Mesodermal cell (in vitro differentiated cells): ENCODE measurements around the gene SYNE1.
A peak's percentile ranks its signal among the peaks of the same experiment; 100 is the strongest.
"Not testable (repeated sequence)": the region's sequence is repeated elsewhere in the genome, so short reads cannot be mapped to it uniquely, and the experiment has no call there.

Experiments used
- H3K27ac ChIP-seq: 2 replicates; pipeline ENCODE4 v1.7.0; 2013; ENCODE audit warnings: mild to moderate bottlenecking, low read depth, low read length, moderate library complexity; ENCODE audit not compliant: severe bottlenecking
- H3K36me3 ChIP-seq: 2 replicates; pipeline ENCODE4 v1.7.1; 2013; ENCODE audit warnings: mild to moderate bottlenecking, low read length, moderate library complexity; ENCODE audit not compliant: control insufficient read depth, insufficient read depth
- H3K4me1 ChIP-seq: one replicate; pipeline ENCODE4 v1.7.1; 2013; ENCODE audit warnings: mild to moderate bottlenecking, low read length; ENCODE audit not compliant: insufficient read depth, control insufficient read depth, poor library complexity, severe bottlenecking
- H3K4me3 ChIP-seq: 2 replicates; pipeline ENCODE4 v1.7.0; 2013; ENCODE audit warnings: low read length, control low read depth, mild to moderate bottlenecking; ENCODE audit not compliant: insufficient read depth, poor library complexity, severe bottlenecking; ENCODE audit errors: extremely low read depth
- H3K9me3 ChIP-seq: 2 replicates; pipeline ENCODE4 v1.7.1; 2013; ENCODE audit warnings: mild to moderate bottlenecking, low read length, moderate library complexity; ENCODE audit not compliant: control insufficient read depth
- WGBS, 2 experiments: methylation state at CpG; one replicate each; pipeline ENCODE4 v1.1.5; 2013; ENCODE audit warnings: missing lambda C conversion rate in 2 of 2; ENCODE audit not compliant: insufficient coverage in 2 of 2; 5-methylcytosine and 5-hydroxymethylcytosine counted together

Gene SYNE1

DNA sequence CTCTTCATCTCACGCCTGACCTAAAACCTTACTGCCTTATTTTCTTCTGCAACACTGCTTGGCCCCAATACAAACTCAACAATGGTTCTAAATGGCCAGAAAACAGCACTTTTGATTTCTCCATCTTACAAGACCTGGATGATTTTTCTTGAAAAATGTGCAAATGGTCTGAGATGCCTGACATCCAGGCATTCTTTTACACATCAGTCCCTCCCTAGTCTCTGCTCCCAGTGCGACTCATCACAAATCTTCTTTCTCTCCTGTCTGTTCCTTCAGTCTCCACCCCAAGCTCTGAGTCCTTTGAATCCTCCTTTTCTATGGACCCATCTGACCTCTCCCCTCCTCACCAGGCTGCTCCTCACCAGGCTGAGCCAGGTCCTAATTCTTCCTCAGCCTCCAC is 145.7 kb downstream of the SYNE1 start:
- H3K36me3 ChIP-seq, H3K4me3 ChIP-seq, H3K9me3 ChIP-seq, H3K4me1 ChIP-seq: not testable (repeated sequence)
- H3K27ac ChIP-seq = peak overlapping the region; percentile 81
- 96 to 100% methylated on average over 2 of the region's 2 CpGs for WGBS, 2 experiments

DNA sequence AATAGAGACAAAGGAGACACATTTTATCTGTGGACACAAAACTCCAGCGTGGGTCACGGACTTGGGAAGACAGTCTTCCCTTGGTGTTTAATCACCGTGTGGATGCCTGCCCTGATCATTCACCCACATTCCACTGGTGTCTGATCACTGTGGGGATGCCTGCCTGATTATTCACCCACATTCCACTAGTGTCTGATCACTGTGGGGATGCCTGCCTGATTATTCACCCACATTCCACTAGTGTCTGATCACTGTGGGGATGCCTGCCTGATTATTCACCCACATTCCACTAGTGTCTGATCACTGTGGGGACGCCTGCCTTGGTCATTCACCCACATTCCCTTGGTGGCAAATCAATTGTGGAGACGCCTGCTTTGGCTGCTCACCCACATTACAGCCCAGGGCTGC is 146.2 kb downstream of the SYNE1 start:
- H3K4me3 ChIP-seq, H3K36me3 ChIP-seq, H3K4me1 ChIP-seq, H3K9me3 ChIP-seq: not testable (repeated sequence)
- WGBS, 2 experiments = 91 to 93% methylated on average over 3 to 4 of the region's 5 CpGs
- H3K27ac ChIP-seq = peak overlapping the region; percentile 85

DNA sequence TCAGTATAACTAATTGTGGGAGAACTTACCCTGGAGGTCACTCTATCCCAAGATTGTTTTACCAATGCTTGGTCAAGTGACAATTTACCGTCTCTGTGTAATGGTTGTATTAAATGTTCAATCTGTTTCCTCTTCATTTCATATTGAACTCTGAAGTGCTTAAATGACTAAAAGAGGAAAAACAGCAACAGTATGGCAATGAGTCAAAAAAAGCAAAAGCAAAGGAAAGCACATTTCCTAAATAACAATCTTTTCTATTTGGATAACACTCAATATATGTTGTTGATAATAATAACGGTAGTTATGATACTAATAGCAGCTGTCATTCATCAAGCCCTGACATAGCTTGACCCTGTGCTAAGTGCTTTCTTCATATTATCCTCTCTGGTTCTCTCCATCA is 152.4 kb downstream of the SYNE1 start:
- Histone ChIP-seq H3K27ac (no peak overlapping the region), H3K9me3 (peaks cover 5% of the 10 kb centered on the region), H3K4me3 (no peak overlapping the region), H3K4me1 (no peaks in the 10 kb centered on the region), H3K36me3 (no peaks in the 10 kb centered on the region)
- WGBS, 2 experiments = no CpG with 5 or more reads among the region's 2 CpGs

DNA sequence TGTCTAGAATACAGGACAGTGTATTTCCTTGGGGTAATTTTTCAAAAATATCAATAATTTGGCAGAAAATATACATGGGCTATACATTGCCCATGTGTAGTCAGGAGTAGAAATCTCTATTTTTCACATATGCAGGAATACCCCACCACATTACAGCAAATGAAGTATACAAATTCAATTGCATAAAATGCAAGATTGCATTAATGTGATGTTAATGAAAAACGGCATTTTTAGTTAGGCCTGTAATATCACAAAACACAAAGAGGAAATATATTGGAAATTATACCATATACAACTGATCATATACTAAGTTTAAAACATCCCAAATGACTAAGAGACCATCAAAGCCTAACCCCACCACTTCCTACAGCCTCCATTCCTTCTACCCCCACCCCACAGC is 154.9 kb downstream of the SYNE1 start:
- H3K36me3 ChIP-seq = no peaks in the 10 kb centered on the region
- no CpG with 5 or more reads among the region's 1 CpG for WGBS, 2 experiments
- H3K4me1 ChIP-seq = no peaks in the 10 kb centered on the region
- H3K27ac ChIP-seq = no peak overlapping the region
- H3K4me3 ChIP-seq = no peak overlapping the region
- H3K9me3 ChIP-seq = no peaks in the 10 kb centered on the region

DNA sequence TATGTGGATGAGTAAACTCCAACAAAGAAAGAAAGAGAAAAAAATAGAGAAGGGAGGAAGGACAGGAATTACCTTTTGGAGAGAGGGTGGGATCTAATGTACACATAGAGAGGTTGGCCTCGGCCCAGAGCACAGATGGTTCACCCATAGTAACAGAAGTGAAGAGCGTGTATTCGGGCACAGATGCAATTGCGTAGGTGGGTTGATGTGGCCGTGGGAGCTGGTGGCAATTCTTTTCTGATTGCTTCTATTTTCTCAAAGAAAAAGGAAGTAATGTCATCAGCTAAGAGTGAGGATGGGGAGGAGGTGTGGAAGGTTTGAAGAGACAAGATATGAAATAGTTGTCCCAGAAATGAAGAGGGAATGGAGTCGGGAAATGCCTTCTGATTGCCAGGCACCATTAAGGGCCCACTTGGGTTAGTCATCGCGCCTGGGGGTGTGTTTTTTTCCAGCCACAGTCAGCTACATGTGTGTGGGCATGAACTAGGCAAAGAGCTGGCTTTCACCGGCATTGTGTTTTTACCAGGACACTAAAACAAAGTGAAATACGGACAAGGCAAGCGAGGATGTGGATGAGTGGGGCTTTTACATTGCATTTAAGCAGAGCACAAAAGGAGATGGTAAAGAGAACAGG is 158.7 kb downstream of the SYNE1 start:
- 92% methylated on average over 10 of the region's 11 CpGs for WGBS, 2 experiments
- H3K4me3 ChIP-seq = no peak overlapping the region
- no peaks in the 10 kb centered on the region for H3K9me3 ChIP-seq
- no peaks in the 10 kb centered on the region for H3K36me3 ChIP-seq
- H3K27ac ChIP-seq = no peak overlapping the region
- no peaks in the 10 kb centered on the region for H3K4me1 ChIP-seq

DNA sequence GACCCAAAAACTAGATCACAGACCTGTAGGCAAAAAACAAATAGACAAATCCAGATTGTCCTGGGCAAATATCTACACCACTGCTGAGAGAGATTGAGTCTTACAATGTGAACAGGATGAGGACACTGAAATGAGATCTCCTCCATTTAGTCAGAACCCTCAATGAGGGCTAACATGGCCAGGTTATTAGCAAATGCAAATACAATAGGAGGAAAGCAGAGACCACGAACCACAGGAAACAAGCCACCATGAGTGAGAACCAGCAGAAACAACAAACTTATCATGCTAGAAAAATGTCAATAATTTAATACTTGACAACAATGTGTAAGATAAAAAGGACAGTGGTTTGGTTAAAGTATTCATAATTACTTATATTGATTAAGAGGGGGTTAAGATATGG is 162.8 kb downstream of the SYNE1 start:
- H3K36me3 ChIP-seq = no peaks in the 10 kb centered on the region
- no peak overlapping the region for H3K27ac ChIP-seq
- no peak overlapping the region for H3K4me3 ChIP-seq
- H3K9me3 ChIP-seq = no peaks in the 10 kb centered on the region
- no peaks in the 10 kb centered on the region for H3K4me1 ChIP-seq
- no CpG with 5 or more reads among the region's 1 CpG for WGBS, 2 experiments

DNA sequence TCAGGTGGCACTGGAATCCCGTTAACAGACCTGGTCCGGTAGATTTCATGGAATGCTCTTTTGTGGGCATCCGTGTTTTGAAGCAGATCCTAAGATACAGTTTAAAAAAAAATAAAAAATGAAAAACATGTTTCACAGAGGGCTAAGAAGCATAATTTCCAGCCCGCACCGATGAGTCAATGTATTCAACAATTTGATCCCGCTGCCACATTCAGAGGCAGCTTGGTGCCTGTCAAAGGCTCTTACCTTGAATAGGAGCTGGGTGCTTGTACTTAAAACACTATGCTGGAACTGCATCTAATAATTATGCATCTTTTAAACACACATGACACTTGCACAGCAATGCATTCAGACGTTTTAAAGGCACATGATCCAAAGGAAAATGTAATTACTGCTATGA is 164.8 kb downstream of the SYNE1 start:
- Histone ChIP-seq H3K4me1 (no peaks in the 10 kb centered on the region), H3K4me3 (no peak overlapping the region), H3K9me3 (no peaks in the 10 kb centered on the region), H3K36me3 (no peaks in the 10 kb centered on the region), H3K27ac (no peak overlapping the region)
- WGBS, 2 experiments = 89 to 93% methylated on average over 4 to 6 of the region's 7 CpGs

DNA sequence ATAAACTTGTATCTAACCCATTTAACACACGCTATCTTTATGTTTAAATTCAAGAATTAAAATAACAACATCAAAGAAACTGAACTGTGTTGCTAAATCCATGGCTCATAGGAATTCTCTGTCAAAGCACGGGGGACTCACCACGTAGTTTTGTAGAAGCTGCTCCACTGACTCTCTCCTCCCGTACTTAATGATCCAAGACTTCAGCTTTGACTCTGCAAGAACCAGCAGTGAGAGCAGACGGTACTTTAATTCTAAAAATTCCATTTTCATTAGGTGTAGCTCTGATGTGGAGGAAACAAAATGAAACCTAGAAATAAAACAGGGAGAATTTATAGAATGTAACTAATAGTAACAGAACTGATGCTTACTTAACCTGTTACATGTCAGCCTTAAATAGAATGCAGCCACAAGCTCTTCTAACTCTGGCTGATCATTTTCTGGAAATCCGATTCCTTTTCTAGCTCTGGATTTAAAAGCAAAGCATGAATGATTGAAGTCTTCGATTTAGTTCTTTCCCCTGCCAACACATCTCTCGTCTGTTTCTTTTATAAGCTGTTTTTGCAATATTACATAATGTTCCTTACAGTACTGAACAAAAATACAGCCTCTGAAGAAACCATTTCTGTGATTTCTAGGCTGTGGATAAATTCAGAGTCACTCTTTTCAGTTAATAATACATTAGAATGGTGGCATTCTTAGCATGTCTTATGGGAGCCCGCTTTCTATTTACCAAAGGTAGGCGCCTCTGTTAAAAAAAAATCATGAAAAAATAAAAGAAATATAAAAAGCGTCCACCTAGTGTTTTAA is 165.5 kb downstream of the SYNE1 start:
- H3K36me3 ChIP-seq = no peaks in the 10 kb centered on the region
- no peaks in the 10 kb centered on the region for H3K9me3 ChIP-seq
- H3K27ac ChIP-seq = no peak overlapping the region
- WGBS, 2 experiments = 75 to 98% methylated on average over 2 to 4 of the region's 11 CpGs
- H3K4me1 ChIP-seq = no peaks in the 10 kb centered on the region
- H3K4me3 ChIP-seq = no peak overlapping the region

DNA sequence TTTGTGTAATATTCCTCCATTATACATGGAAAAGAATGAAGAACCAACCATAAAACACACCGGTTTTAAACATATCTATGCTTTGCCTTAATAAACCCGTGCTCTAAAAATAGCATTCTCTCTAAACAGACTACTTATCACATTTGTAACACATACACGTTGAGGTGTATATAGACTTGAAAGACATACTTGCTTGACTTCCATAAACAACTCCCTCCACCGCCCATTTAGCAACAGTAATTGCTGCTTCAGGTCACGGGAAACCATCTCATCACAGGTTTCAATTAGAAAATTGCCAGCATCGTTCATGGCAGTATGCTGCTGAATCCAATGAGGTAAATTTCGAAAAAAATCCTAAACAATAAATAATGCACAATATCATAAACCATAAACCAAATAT is 174.0 kb downstream of the SYNE1 start:
- Histone ChIP-seq H3K4me3 (no peak overlapping the region), H3K9me3 (no peaks in the 10 kb centered on the region), H3K27ac (no peak overlapping the region), H3K4me1 (peaks cover 7% of the 10 kb centered on the region), H3K36me3 (no peaks in the 10 kb centered on the region)
- WGBS, 2 experiments = 83 to 85% methylated on average over 5 of the region's 7 CpGs

DNA sequence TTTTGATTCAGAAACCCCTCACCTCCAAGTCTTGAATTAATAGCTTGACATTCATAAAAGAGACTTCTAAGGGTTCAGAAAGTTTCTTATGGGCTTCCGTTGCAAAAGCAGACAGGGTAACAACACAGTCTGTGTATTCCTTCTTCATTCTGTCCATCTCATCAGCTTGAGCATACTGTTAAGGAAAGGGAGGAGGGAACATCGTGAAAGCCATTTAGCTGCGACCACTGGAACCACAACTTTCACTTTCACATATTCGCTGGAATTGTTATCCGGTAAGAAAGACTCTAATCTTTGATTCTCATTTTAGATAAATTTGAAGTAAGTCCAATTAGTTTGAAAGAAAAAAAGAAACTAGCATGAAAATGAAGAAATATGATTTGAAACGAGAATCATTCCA is 174.4 kb downstream of the SYNE1 start:
- Histone ChIP-seq H3K9me3 (no peaks in the 10 kb centered on the region), H3K4me1 (peaks cover 7% of the 10 kb centered on the region), H3K27ac (no peak overlapping the region), H3K36me3 (no peaks in the 10 kb centered on the region), H3K4me3 (no peak overlapping the region)
- no CpG with 5 or more reads among the region's 6 CpGs for WGBS, 2 experiments

DNA sequence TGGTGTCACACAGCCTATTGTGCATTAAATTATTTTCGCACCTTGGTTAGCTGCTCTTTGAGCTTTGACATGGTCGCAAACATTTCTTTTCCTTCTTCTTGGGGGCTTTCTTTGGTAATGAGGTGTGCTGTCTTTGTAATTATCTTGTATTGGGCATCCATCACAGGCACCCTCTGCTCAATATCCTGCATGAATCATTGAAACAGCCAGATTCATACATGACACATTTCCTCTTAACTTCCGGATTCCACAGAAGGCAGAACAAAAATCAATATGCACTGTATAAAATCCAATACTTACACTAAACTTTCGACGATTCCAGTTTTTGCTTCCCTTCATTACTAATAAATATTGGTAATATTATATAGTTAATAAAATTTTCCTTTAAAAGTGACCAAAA is 175.6 kb downstream of the SYNE1 start:
- Histone ChIP-seq H3K4me1 (peaks cover 7% of the 10 kb centered on the region), H3K36me3 (no peaks in the 10 kb centered on the region), H3K9me3 (no peaks in the 10 kb centered on the region), H3K27ac (no peak overlapping the region), H3K4me3 (no peak overlapping the region)
- WGBS, 2 experiments = 50 to 57% methylated on average over 2 of the region's 5 CpGs
